ENCODE data around the gene MAP2K6. TPM values are rescaled to one million over a fixed set of nuclear protein-coding genes. Genes with fewer than 3 reads are reported as not detected.

MAP2K6 gene
- total RNA-seq, 1 donor: 2.0 TPM

GRCh38 chr17:69508814-69509213 lies 94.3 kb downstream of the MAP2K6 start:
- no peak for TF ChIP-seq CTCF (IDR thresholded peaks at IDR 0.05; ENCODE audit: insufficient read depth, low read length)
- H3K4me3 ChIP-seq (ENCODE audit: low read depth, low read length): no peak overlapping the region
- no peak for DNase-seq (ENCODE audit: low read depth)

GRCh38 chr17:69511250-69511649 lies 96.8 kb downstream of the MAP2K6 start:
- no peak for DNase-seq (ENCODE audit: low read depth)
- no peak for TF ChIP-seq CTCF (IDR thresholded peaks at IDR 0.05; ENCODE audit: insufficient read depth, low read length)
- no peak overlapping the region for H3K4me3 ChIP-seq (ENCODE audit: low read depth, low read length)

GRCh38 chr17:69512946-69513345 lies 98.4 kb downstream of the MAP2K6 start:
- TF ChIP-seq CTCF (IDR thresholded peaks at IDR 0.05; ENCODE audit: insufficient read depth, low read length): no peak
- no peak for DNase-seq (ENCODE audit: low read depth)
- H3K4me3 ChIP-seq (ENCODE audit: low read depth, low read length): no peak overlapping the region

- no peak overlapping the region for H3K4me3 ChIP-seq (ENCODE audit: low read depth, low read length)
- no peak for DNase-seq (ENCODE audit: low read depth)
- TF ChIP-seq CTCF (IDR thresholded peaks at IDR 0.05; ENCODE audit: insufficient read depth, low read length): no peak
Observed at GRCh38 chr17:69516225-69516624, 101.7 kb downstream of the MAP2K6 start.

GRCh38 chr17:69516911-69517310 lies 102.4 kb downstream of the MAP2K6 start:
- DNase-seq (ENCODE audit: low read depth): no peak
- no peak for TF ChIP-seq CTCF (IDR thresholded peaks at IDR 0.05; ENCODE audit: insufficient read depth, low read length)
- H3K4me3 ChIP-seq (ENCODE audit: low read depth, low read length): no peak overlapping the region

GRCh38 chr17:69518951-69519350 lies 104.5 kb downstream of the MAP2K6 start:
- DNase-seq (ENCODE audit: low read depth): no peak
- H3K4me3 ChIP-seq (ENCODE audit: low read depth, low read length): no peak overlapping the region
- no peak for TF ChIP-seq CTCF (IDR thresholded peaks at IDR 0.05; ENCODE audit: insufficient read depth, low read length)

DNA sequence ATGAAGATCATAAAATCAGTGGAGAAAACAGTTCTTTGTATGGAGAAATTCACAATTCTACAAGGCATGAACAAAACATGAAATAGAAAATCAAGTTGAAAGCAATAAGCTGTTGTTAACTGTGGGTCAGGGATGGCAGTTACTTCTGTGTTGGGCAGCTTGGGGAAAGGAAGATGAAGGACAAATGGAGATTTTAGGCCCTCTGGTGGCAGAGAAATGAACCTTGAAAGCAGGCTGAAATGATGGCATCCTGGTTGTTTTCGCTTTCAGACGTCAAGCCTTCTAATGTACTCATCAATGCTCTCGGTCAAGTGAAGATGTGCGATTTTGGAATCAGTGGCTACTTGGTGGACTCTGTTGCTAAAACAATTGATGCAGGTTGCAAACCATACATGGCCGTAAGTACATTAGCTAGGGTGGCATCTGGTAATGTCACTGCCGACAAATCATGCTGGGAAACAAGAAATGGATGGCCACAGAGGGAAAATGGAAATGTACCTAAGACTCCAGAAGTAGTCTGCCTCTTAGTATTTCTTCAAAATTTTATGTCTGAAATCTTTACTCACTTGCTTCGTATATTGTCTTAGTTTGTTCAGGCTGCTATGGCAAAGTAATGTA lies 108.9 kb downstream of the MAP2K6 start:
- peak; percentile 81 for TF ChIP-seq CTCF (IDR thresholded peaks at IDR 0.05; ENCODE audit: insufficient read depth, low read length)
- peak; percentile 64 for DNase-seq (ENCODE audit: low read depth)

More for the DNA sequence above, 108.9 kb downstream of the MAP2K6 start:
- H3K4me3 ChIP-seq (ENCODE audit: low read depth, low read length): peak overlapping the region; percentile 36
